Thyroid gland (tissue), 4 donors: ENCODE results near the gene PDE1C. TPM values are rescaled to one million over a fixed set of nuclear protein-coding genes. Genes with fewer than 3 reads are reported as not detected.

Experiments used
- DNase-seq, 2 donors: peaks; one replicate each; pipeline ENCODE4 v3.0.0-alpha.2; 2019
- H3K27ac ChIP-seq, 3 donors: fragments of 200-600 bp; sonication (generic); 1 replicate in 2 of 3; 2 replicates in 1 of 3; pipeline ENCODE4 v1.5.1; 2016 to 2019; ENCODE audit warnings: mild to moderate bottlenecking in 1 of 3, moderate library complexity in 1 of 3
- H3K27me3 ChIP-seq: fragments of 200-600 bp; sonication (generic); one replicate; pipeline ENCODE4 v1.5.1; 2019
- H3K36me3 ChIP-seq, 2 donors: fragments of 200-600 bp; sonication (generic); one replicate each; pipeline ENCODE4 v1.5.1; 2016 to 2019
- H3K4me1 ChIP-seq, 2 donors: fragments of 200-600 bp; sonication (generic); one replicate each; pipeline ENCODE4 v1.5.1; 2017 to 2019
- H3K4me3 ChIP-seq, 3 donors: fragments of 200-600 bp; sonication (generic); replicated peaks in 1 of 3; 1 replicate in 2 of 3; 2 replicates in 1 of 3; pipeline ENCODE4 v1.5.1; 2016; ENCODE audit warnings: mild to moderate bottlenecking in 1 of 3
- H3K9me3 ChIP-seq: fragments of 200-600 bp; sonication (generic); one replicate; pipeline ENCODE4 v1.5.1; 2017
- CTCF ChIP-seq, 6 experiments: fragments of 200-600 bp in 3 of 6; fragments of 450-650 bp in 3 of 6; sonication (generic) in 3 of 6; IDR thresholded peaks; one replicate each; pipeline ENCODE4 v1.5.1; 2016 to 2019; ENCODE audit warnings: antibody characterized with exemption in 6 of 6, mild to moderate bottlenecking in 2 of 6, inconsistent platforms in 1 of 6, moderate library complexity in 1 of 6
- POLR2A ChIP-seq, 2 donors: fragments of 450-650 bp; IDR thresholded peaks; one replicate each; pipeline ENCODE4 v1.6.1; 2017; ENCODE audit warnings: antibody characterized with exemption in 2 of 2, mild to moderate bottlenecking in 2 of 2, moderate library complexity in 1 of 2
- WGBS, 2 donors: methylation state at CpG; one replicate each; pipeline ENCODE4 v1.1.5; 2017; 5-methylcytosine and 5-hydroxymethylcytosine counted together
- intact Hi-C: fragments of 100-400 bp; cut with DNase I; formaldehyde crosslinking; loops from one replicate; pipeline ENCODE4 v1.15.1; 2023
- total RNA-seq, 4 donors: library from RNA; depleted of rRNA; stranded (reverse); fragments of >200 nt; gene quantifications; one replicate each; pipeline ENCODE4 v1.2.3, GENCODE V29; 2016

PDE1C gene
- total RNA-seq, 4 donors from 2014 or later: 2.8 to 7.8 (median 4.0) TPM

DNA sequence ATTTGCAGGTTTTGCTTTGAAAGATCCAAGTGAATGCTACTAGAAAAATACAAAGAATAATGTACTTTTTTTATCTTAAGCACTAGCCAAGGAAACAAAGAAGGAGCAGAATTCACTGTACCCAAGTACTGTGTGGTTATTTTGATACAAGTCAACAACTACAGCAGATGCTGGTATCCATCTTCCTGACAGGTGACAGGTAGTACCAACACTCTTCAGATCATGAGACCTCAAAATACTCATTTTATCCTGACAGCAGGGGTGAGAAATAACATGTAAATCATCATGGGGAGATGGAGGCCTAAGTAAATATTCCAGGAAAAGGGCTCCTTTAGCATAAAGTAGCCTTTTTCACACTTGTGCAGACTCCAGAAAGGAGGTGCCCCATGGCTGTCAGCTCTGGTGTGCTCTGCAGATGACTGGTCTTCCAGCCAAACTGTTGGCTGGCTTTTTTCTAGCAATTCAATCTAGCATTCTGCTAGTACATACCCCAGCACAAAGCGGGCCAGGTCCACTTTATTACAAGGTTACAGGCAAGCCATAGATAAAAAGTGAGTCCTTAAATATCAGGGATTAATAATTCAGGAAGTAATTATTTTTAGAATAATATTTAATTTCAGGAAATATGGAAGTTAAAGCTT is 90.4 kb downstream of the PDE1C start:
- Histone ChIP-seq H3K9me3 (no peaks in the 10 kb centered on the region), H3K4me3 (no peak overlapping the region), H3K27me3 (no peaks in the 10 kb centered on the region), H3K36me3 (no peaks in the 10 kb centered on the region), H3K27ac (no peak overlapping the region), H3K4me1 (no peaks in the 10 kb centered on the region)
- no peak for DNase-seq
- intact Hi-C loops: no loop called here
- TF ChIP-seq POLR2A (IDR thresholded peaks at IDR 0.05) (no peak), CTCF (IDR thresholded peaks at IDR 0.05) (no peak)
- WGBS, 2 donors: 93 to 100% methylated on average over 1 of the region's 1 CpG

- Histone ChIP-seq H3K4me1 (no peaks in the 10 kb centered on the region), H3K27ac (no peak overlapping the region), H3K27me3 (no peaks in the 10 kb centered on the region), H3K36me3 (no peaks in the 10 kb centered on the region), H3K4me3 (no peak overlapping the region), H3K9me3 (no peaks in the 10 kb centered on the region)
- DNase-seq: no peak
- no peak for TF ChIP-seq POLR2A (IDR thresholded peaks at IDR 0.05)
- TF ChIP-seq CTCF (IDR thresholded peaks at IDR 0.05): no peak
- WGBS, 2 donors: 87 to 89% methylated on average over 5 of the region's 5 CpGs
- intact Hi-C loops: no loop called here
These were observed 94.7 kb downstream of the PDE1C start for GRCh38 chr7:31975546-31975945.

DNA sequence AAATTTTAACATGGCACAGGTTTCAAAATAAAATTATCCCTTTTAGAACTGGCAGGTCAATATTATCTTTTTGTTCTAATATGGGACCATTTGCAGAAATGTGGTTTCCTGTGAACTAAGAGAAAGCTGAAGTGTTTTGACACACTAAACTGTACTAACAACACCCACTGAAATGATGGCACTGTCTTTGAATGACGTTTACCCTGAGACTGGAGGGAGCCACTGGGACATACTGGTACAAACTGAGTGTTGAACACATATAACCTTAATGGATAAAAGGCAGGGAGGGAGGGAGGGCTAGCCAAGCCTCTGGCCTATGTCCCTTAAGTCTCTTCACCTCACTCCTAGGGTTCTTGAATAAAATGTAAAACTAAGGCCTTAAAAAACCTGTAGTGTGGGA is 95.9 kb downstream of the PDE1C start:
- Histone ChIP-seq H3K27me3 (no peaks in the 10 kb centered on the region), H3K9me3 (no peaks in the 10 kb centered on the region), H3K27ac (no peak overlapping the region), H3K4me1 (no peaks in the 10 kb centered on the region), H3K4me3 (no peak overlapping the region), H3K36me3 (no peaks in the 10 kb centered on the region)
- WGBS, 2 donors: 50 to 65% methylated on average over 1 of the region's 1 CpG
- intact Hi-C loops: no loop called here
- no peak for DNase-seq
- TF ChIP-seq CTCF (IDR thresholded peaks at IDR 0.05): no peak
- no peak for TF ChIP-seq POLR2A (IDR thresholded peaks at IDR 0.05)

DNA sequence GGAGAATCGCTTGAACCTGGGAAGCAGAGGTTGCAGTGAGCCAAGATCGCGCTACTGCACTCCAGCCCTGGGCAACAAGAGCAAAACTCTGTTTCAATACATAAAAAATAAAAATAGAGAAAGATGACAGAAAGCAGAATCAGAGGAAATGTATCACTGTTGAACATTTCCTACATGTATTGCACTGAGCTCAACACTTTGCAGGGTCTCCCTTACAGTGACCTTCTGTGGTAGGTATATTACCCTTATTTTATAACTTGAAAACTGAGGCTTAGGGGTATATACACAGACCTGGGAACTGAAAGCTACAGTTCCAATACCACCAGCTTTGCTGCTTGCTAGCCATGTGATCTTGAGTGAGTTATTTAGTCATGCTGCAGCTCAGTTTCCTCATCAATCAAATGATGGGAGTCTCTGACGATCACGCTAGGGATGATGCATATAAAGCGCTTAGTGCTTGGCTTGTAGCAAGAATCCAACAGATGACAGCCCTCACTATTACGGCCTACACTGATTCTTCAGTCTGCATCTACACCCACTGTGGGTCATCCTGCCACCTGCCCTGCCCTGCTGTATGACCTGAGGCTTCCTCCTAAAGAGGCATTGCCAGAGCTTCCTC is 99.0 kb downstream of the PDE1C start:
- no peak overlapping the region for H3K27ac ChIP-seq
- 76 to 86% methylated on average over 5 to 7 of the region's 7 CpGs for WGBS, 2 donors
- H3K4me1 ChIP-seq: no peaks in the 10 kb centered on the region
- no peak for TF ChIP-seq POLR2A (IDR thresholded peaks at IDR 0.05)
- TF ChIP-seq CTCF (IDR thresholded peaks at IDR 0.05): no peak
- no peak for DNase-seq
- H3K4me3 ChIP-seq: no peak overlapping the region
- no peaks in the 10 kb centered on the region for H3K27me3 ChIP-seq
- no peaks in the 10 kb centered on the region for H3K36me3 ChIP-seq
- intact Hi-C loops: no loop called here
- no peaks in the 10 kb centered on the region for H3K9me3 ChIP-seq

GRCh38 chr7:31970501-31970900 is 99.7 kb downstream of the PDE1C start:
- intact Hi-C loops: no loop called here
- TF ChIP-seq CTCF (IDR thresholded peaks at IDR 0.05) (no peak), POLR2A (IDR thresholded peaks at IDR 0.05) (no peak)
- Histone ChIP-seq H3K4me3 (no peak overlapping the region), H3K4me1 (no peaks in the 10 kb centered on the region), H3K36me3 (no peaks in the 10 kb centered on the region), H3K27me3 (no peaks in the 10 kb centered on the region), H3K27ac (no peak overlapping the region), H3K9me3 (no peaks in the 10 kb centered on the region)
- no peak for DNase-seq
